CD4-positive, alpha-beta T cell treated with Interferon gamma for 1 hour (primary cell): ENCODE measurements around the gene SREBF2.
"Not testable (repeated sequence)": the region's sequence is repeated elsewhere in the genome, so short reads cannot be mapped to it uniquely, and the experiment has no call there.

Experiments used
- DNase-seq: peaks from one replicate; pipeline ENCODE4 v3.0.0-alpha.2; 2020

Gene SREBF2

DNA sequence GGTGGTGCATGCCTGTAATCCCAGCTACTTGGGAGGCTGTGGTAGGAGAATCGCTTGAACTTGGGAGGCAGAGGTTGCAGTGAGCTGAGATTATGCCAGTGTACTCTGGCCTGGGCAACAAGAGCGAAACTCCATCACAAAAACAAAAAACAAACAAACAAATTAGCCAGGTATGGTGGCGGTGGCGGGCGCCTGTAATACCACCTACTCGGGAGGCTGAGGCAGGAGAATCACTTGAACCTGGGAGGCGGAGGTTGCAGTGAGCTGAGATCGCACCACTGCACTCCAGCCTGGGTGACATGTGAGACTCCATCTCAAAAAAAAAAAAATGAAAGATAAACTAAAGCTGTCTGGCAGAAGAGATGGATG, 116.0 kb downstream of the SREBF2 start:
- not testable (repeated sequence) for DNase-seq

DNA sequence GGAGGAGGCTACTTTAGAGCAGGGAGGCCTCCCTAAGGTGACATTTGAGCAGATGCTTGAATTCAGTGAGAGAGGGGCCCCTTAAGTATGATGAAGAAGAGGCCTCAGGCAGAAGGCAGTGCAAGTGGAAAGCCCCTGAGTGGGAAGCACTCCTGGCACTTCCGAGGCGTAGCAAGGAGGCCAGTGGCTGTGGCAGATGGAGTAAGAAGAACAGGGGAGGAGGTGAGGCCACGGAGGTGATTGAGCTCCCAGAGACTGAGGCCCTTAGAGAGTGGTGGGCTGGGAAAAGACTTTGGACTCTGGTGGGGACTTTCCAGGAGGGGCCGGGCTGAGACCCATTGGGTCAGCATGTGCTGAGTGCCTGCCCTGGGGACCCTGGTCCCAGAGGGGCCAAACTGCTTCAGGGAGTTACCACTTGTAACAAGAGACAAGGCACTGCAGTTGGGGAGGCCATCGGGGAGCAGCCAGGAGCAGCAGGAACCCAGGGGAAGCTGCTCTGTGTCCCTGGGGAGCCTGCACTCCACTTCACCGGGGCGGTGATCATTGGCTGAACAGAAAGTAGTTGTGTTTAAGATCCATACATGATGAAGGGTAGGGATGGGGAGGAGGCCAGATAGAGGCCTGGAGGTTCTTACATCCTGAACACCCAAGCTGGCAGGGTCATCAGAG, 116.5 kb downstream of the SREBF2 start:
- no peak for DNase-seq

DNA sequence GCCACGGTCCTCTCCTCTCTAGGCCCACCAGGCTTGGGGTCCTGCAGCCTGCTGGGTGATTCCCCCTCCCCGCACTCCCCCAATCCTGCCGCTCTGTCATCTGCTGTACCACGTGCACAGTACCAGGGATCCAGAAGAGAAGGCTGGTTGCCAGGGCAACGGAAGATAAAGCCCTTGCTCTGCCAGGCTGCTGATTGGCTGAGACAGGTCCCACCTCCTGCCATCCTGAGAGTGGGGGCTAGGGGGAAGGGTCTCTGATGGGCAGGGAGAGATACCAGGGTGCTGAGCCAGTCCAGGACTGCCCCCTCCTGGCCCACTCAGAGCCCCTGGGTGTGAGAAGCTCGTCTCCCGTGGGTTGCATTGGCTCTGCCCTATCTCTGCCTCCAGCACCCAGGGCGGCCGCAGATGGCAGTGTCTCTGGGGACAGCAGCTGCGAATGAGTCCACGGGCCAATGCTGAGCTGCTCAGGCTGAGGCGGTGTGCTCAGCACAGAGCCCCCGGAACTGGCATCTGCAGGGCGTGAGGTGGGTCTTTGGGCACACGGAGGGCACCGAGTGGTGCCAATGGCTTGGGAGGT, 119.1 kb downstream of the SREBF2 start, which contains the start of gene SMIM45:
Gene SMIM45 (plus strand): TSS at position 253 of the 577 bp plus-strand sequence.
- peak; percentile 40 for DNase-seq

DNA sequence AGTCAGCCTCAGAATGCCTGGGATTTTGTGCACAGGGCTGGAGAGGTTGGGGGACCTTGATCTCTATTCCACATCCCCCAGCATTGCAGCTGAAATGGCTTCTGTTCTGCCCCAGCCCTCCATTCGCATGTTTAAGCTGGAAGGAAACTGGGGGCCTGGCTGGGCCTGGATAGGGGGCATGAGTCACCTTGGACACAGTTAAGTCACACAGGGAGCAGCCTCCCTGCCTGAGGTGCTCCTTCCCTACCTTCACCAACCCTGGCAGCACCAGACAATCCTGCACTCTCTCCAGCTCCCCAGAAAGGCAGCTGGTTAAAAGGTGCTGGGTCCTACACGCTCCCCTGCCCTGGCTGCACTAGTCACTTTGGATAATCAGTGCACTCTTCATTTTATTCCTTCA, 119.8 kb downstream of the SREBF2 start:
- DNase-seq: no peak
